ENCODE measurements around the gene MS4A8. TPM values are rescaled to one million over a fixed set of nuclear protein-coding genes. Genes with fewer than 3 reads are reported as not detected.

The MS4A8 gene
- total RNA-seq, 1 donor from 2014 or later = not detected

DNA sequence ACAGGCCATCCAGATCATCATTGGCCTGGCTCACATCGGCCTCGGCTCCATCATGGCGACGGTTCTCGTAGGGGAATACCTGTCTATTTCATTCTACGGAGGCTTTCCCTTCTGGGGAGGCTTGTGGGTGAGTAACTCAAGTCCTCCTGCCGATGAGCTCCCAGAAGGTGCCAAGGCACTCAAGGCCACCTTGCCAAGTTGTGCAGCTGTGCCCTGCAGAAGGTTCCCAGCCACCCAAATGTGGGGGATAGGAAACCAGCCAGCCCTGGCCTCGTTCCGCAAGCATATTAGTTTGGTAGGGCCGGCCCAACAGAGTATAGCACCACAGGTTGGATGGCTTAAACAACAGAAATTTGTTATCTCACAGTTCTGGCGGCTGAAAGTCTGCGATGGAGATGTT lies 4.0 kb downstream of the MS4A8 start:
- H3K79me2 ChIP-seq (ENCODE audit: insufficient read depth, low read length) = no peaks in the 10 kb centered on the region
- no peak overlapping the region for H3K4me2 ChIP-seq (ENCODE audit: low read length)
- no peaks in the 10 kb centered on the region for H3K36me3 ChIP-seq (ENCODE audit: insufficient read depth, low read length)
- H2AFZ ChIP-seq (ENCODE audit: low read depth, low read length) = no peak overlapping the region
- no peaks in the 10 kb centered on the region for H4K20me1 ChIP-seq (ENCODE audit: insufficient read depth, low read length)
- no peaks in the 10 kb centered on the region for H3K9me3 ChIP-seq (ENCODE audit: insufficient read depth, low read depth, low read length)
- TF ChIP-seq, protein P1, sequence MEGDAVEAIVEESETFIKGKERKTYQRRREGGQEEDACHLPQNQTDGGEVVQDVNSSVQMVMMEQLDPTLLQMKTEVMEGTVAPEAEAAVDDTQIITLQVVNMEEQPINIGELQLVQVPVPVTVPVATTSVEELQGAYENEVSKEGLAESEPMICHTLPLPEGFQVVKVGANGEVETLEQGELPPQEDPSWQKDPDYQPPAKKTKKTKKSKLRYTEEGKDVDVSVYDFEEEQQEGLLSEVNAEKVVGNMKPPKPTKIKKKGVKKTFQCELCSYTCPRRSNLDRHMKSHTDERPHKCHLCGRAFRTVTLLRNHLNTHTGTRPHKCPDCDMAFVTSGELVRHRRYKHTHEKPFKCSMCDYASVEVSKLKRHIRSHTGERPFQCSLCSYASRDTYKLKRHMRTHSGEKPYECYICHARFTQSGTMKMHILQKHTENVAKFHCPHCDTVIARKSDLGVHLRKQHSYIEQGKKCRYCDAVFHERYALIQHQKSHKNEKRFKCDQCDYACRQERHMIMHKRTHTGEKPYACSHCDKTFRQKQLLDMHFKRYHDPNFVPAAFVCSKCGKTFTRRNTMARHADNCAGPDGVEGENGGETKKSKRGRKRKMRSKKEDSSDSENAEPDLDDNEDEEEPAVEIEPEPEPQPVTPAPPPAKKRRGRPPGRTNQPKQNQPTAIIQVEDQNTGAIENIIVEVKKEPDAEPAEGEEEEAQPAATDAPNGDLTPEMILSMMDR (IDR thresholded peaks at IDR 0.05; ENCODE audit: insufficient read depth, low read depth, low read length) = no peak
- TF ChIP-seq EZH2 (IDR thresholded peaks at IDR 0.05; ENCODE audit: insufficient read depth, low read length) = no peak
- Mint-ChIP-seq H3K9me3 (ENCODE audit: unreplicated experiment) (no peaks in the 10 kb centered on the region), H3K27me3 (ENCODE audit: low read depth, unreplicated experiment) (peaks cover 14% of the 10 kb centered on the region), H3K27ac (ENCODE audit: unreplicated experiment) (no peak overlapping the region), H3K4me1 (ENCODE audit: low read depth, unreplicated experiment) (no peaks in the 10 kb centered on the region), H3K4me3 (ENCODE audit: unreplicated experiment) (no peak overlapping the region), H3K36me3 (ENCODE audit: low read depth, unreplicated experiment) (no peaks in the 10 kb centered on the region)
- no peaks in the 10 kb centered on the region for H3K27me3 ChIP-seq (ENCODE audit: insufficient read depth, low read length)
- H3K4me3 ChIP-seq (ENCODE audit: insufficient read depth, low read depth, low read length) = no peak overlapping the region
- H3K4me1 ChIP-seq (ENCODE audit: insufficient read depth, low read length) = no peaks in the 10 kb centered on the region
- no peak for FAIRE-seq
- DNase-seq (ENCODE audit: low read depth) = no peak
- H3K27ac ChIP-seq (ENCODE audit: low read depth, low read length) = no peak overlapping the region
- no peak overlapping the region for H3K9ac ChIP-seq (ENCODE audit: low read length)

- FAIRE-seq (no peak), DNase-seq (ENCODE audit: low read depth) (no peak)
- no peak overlapping the region for H3K4me2 ChIP-seq (ENCODE audit: low read length)
- H3K27ac ChIP-seq (ENCODE audit: low read depth, low read length) = no peak overlapping the region
- H3K27me3 Mint-ChIP-seq (ENCODE audit: low read depth, unreplicated experiment) = peaks cover 18% of the 10 kb centered on the region
- no peaks in the 10 kb centered on the region for H3K4me1 Mint-ChIP-seq (ENCODE audit: low read depth, unreplicated experiment)
- H3K4me1 ChIP-seq (ENCODE audit: insufficient read depth, low read length) = no peaks in the 10 kb centered on the region
- H3K36me3 ChIP-seq (ENCODE audit: insufficient read depth, low read length) = no peaks in the 10 kb centered on the region
- H3K27ac Mint-ChIP-seq (ENCODE audit: unreplicated experiment) = no peak overlapping the region
- H4K20me1 ChIP-seq (ENCODE audit: insufficient read depth, low read length) = no peaks in the 10 kb centered on the region
- no peaks in the 10 kb centered on the region for H3K9me3 ChIP-seq (ENCODE audit: insufficient read depth, low read depth, low read length)
- H3K4me3 Mint-ChIP-seq (ENCODE audit: unreplicated experiment) = no peak overlapping the region
- H3K27me3 ChIP-seq (ENCODE audit: insufficient read depth, low read length) = no peaks in the 10 kb centered on the region
- no peaks in the 10 kb centered on the region for H3K79me2 ChIP-seq (ENCODE audit: insufficient read depth, low read length)
- no peak overlapping the region for H3K4me3 ChIP-seq (ENCODE audit: insufficient read depth, low read depth, low read length)
- H3K9ac ChIP-seq (ENCODE audit: low read length) = no peak overlapping the region
- no peaks in the 10 kb centered on the region for H3K9me3 Mint-ChIP-seq (ENCODE audit: unreplicated experiment)
- TF ChIP-seq, protein P1 (IDR thresholded peaks at IDR 0.05; ENCODE audit: insufficient read depth, low read depth, low read length) = no peak
- TF ChIP-seq EZH2 (IDR thresholded peaks at IDR 0.05; ENCODE audit: insufficient read depth, low read length) = no peak
- H3K36me3 Mint-ChIP-seq (ENCODE audit: low read depth, unreplicated experiment) = no peaks in the 10 kb centered on the region
- H2AFZ ChIP-seq (ENCODE audit: low read depth, low read length) = no peak overlapping the region
Measured at GRCh38 chr11:60705895-60706294, 6.5 kb downstream of the MS4A8 start.

DNA sequence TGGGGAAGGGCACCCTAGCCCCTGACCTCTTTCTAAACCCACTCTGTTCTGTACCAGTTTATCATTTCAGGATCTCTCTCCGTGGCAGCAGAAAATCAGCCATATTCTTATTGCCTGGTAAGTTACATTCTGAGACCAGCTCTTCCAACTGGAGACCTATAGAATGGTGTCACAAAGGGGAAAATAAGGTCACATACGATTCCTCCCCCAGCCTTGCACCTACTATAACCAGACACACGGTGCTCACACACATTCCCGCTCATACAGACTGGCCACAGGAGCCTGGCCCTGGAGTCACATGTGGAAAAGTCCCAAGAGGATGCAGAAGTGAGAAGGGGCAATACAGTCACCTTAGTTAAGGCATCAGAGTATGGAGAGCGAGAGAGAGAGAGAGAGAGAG lies 7.5 kb downstream of the MS4A8 start:
- H3K27ac ChIP-seq (ENCODE audit: low read depth, low read length) = no peak overlapping the region
- no peak overlapping the region for H2AFZ ChIP-seq (ENCODE audit: low read depth, low read length)
- Mint-ChIP-seq H3K4me3 (ENCODE audit: unreplicated experiment) (no peak overlapping the region), H3K27ac (ENCODE audit: unreplicated experiment) (no peak overlapping the region), H3K27me3 (ENCODE audit: low read depth, unreplicated experiment) (peaks cover 15% of the 10 kb centered on the region), H3K4me1 (ENCODE audit: low read depth, unreplicated experiment) (no peaks in the 10 kb centered on the region), H3K36me3 (ENCODE audit: low read depth, unreplicated experiment) (no peaks in the 10 kb centered on the region), H3K9me3 (ENCODE audit: unreplicated experiment) (no peaks in the 10 kb centered on the region)
- no peaks in the 10 kb centered on the region for H3K79me2 ChIP-seq (ENCODE audit: insufficient read depth, low read length)
- DNase-seq (ENCODE audit: low read depth) (no peak), FAIRE-seq (no peak)
- no peaks in the 10 kb centered on the region for H3K4me1 ChIP-seq (ENCODE audit: insufficient read depth, low read length)
- no peaks in the 10 kb centered on the region for H3K9me3 ChIP-seq (ENCODE audit: insufficient read depth, low read depth, low read length)
- no peak overlapping the region for H3K9ac ChIP-seq (ENCODE audit: low read length)
- TF ChIP-seq EZH2 (IDR thresholded peaks at IDR 0.05; ENCODE audit: insufficient read depth, low read length) = no peak
- TF ChIP-seq, protein P1 (IDR thresholded peaks at IDR 0.05; ENCODE audit: insufficient read depth, low read depth, low read length) = no peak
- H4K20me1 ChIP-seq (ENCODE audit: insufficient read depth, low read length) = no peaks in the 10 kb centered on the region
- H3K4me3 ChIP-seq (ENCODE audit: insufficient read depth, low read depth, low read length) = no peak overlapping the region
- no peaks in the 10 kb centered on the region for H3K27me3 ChIP-seq (ENCODE audit: insufficient read depth, low read length)
- no peaks in the 10 kb centered on the region for H3K36me3 ChIP-seq (ENCODE audit: insufficient read depth, low read length)
- no peak overlapping the region for H3K4me2 ChIP-seq (ENCODE audit: low read length)

Measured in astrocyte (in vitro differentiated cells and primary cell).